Activated gamma-delta T cell treated with Interleukin-2 at 50 U/mL for 16 hours (primary cell): ENCODE data around the gene POLD2.

Experiments
- DNase-seq: peaks from one replicate; pipeline ENCODE4 v3.0.0-alpha.2; 2020

Gene POLD2

DNA sequence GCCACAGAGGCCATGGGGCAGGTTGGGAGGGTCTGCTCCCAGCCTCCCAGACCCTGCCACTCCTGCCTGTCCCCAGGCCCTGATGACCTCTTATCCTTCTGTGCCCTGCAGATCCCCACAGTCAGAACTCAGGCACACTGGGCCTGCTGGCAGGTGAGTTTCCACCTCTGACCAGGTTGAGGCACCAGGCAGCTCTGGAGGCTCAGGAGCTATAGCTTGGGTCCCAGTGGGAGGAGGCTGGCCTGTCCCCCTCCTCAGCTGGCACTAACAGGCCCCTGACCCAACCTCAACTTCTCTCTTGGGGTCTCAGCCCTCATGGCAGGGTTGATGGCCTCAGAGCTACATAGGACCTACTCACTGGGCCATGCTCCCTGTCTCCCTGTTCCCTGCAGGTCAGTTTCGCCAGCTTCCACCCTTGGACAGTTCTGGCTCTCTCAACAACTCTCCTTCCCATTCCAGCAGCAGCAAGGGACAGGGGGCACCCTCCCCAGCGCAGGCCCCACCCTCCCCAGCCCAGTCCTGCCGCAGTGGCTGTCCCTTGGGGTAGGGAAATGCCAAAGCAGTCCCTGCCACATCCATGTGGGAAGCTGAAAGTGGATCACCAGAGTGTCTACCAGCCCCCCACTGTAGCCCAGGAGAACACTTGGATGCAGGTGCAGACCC is 21.9 kb downstream of the POLD2 start:
- DNase-seq: no peak

DNA sequence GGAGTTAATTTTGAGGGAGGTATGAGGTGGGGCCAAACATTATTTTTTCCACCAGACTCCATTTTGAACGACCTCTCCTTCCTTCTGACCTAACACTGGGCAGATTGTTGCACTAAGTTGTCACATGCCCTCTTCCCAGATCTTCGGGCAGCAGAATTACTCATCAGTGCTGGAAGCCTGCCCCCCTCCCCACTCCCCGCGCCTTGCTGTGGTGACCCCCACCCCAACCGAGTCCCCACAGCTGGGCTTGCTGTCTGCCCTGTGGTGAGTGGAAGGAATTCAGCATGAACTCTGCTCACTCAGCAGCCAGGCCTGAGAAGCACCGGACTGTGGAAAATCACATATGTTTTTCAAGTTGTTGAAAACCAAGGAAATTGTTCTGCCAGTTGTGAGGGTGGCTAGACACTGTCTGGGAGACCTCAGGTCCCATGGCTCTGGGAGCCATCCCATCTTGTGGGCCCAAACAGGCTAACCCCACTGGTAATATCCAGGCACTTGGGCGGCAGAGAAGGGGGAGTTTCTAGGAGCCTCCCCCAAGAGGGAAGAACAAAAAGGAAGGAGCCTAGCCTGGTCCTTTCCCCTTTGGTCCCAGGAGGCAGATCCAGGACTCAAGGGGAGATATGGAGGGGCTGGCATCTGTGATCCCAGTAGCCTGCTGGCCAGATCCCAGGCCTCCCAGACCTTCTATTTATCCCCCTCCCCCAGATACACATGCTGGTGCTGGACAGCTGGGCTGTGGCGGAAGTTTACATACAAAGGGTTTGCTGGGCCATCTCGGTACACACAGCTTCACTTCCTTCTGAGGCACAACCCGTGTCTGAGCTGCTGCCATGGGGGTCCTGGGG is 22.7 kb downstream of the POLD2 start:
- no peak for DNase-seq

DNA sequence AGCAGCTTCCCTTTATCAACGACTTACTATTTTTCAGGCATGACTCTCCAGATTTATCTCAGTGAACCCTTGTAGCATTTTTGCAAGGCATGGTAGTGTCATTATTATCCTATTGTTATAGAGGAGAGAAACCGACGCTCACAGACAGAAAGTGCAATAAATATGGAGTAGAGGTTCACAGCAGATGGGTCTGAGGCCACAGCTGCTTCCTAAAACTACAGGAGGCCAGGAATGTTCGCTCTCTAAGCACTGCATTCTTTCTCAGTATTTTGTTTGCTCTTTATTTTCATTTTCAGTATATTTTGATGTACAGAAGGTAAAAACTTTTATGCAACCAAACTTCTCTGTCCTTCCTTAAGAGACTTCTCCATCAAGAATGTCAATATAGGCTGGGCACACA is 23.7 kb downstream of the POLD2 start:
- DNase-seq: no peak

DNA sequence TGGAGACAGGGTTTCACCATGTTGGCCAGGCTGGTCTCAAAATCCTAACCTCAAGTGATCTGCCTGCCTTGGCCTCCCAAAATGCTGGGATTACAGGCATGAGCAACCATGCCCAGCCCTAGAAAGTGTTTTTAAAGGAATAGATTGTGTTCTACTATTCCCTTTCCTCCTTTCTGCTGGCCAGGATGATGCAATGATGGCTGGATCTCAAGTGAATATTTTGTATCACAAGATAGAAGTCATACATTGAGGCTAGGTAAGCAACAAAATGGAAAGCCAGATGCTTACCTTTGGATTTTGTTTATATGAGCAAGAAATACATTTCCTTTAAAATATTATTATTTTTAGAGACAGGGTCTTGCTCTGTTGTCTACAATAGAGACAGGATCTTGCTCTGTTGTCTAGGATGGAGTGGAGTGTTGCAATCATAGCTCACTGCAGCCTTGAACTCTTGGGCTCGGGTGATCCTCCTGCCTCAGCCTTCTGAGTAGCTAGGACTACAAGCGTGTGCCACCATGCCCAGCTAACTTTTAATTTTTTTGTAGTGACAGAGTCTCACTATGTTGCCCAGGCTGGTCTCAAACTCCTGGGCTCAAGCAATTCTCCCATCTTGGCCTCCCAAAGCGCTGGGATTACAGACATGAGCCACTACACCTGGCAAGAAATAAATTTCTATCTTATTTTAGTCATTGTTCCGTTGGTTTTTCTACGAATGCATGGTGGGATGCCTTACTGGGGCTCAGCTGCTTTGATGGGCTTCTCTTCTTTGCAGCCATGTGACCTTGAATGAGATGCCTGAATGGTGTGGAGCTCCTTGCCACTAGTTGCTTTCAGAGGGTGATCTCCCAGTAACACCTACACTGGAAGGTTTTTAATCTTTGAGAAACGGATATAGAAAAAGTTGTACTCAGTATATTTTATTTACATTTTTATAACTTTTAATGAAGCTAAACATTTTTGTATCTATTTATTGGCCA is 25.0 kb downstream of the POLD2 start:
- no peak for DNase-seq

DNA sequence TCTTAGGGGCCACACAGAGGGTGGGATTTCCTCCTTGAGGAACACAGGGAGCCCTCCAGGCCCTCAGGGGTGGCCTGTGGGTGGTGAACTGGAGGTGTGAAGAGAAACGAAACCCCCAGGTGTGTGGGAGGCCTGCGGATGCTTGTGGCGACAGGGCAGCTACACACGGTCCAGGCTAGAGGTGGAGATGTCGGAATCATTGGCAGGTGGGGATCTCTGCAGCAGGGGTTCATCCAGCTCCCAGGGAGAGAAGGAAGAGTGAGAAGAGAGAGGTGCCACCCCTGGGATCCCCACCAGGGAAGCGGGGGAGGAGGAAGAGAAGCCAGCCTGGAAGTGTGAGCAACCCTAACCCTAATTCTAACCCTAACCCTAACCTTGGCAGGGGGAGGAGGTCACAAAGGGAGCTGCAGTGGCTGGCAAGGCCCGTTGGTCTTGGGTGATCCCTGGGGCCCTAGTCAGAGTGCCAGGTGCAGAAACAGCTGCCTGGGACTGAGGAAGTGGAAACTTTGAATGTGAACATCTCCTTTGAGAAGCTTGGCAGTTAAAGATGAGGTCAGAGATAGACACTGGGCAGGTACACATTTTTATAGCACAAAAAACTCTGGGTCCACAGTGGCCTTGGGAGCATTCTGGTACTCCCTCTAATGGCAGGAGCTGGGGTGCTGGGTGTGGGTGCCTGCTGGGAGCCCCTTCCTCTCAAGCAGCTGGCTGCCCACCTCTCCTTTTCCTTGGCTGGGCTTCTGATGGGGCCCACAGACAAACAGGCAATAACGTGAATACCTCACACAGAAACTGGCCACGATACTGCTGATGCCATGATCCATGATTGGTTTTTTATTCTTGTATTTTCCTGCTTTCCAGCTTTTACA is 26.1 kb downstream of the POLD2 start:
- DNase-seq: no peak

DNA sequence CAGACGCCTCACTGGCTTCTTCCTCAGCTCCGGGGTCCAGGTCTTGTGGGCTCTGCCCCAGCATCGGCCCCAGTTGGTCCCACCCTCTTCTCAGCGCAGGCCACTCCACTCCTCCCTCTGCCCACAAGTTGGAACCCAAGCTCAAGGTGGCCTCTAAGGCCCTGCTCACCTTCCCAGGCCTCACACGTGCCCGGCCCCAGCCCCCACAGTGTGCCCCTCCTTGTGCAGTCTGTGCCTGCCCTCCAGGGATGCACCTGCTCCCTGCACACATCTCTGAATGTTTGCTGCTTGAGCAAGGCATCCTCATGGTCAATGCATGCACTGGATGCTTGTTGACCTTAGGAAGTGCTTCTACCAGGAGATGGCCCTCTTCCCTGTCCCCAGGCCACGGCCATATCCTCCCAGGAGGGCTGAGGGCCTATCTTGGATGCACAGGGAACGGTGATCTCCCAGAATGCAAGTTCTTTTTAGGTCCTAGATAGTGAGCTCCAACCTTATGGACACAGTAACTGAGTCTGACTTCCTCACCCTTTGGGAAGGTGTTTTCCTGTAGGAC is 26.9 kb downstream of the POLD2 start:
- DNase-seq: no peak

DNA sequence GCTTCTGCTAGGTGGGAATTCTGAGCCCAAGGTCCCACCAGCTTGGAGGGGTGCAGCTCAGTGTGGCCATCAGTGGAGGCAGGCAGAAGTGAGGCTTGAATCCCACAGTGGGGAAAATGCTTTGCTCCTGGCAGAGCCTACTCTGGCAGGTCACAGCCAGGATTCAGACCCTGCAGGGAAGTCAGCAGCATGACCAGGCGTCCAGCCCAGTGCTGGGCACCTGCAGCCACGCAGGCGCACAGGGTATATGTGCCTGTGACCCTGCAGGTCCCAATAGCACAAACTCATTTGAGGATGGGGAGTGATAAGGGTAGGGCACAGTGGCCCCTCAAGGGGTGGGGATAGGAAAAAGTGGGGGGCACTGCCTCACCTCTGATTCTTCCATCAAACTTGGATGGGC is 27.6 kb downstream of the POLD2 start:
- DNase-seq: no peak

DNA sequence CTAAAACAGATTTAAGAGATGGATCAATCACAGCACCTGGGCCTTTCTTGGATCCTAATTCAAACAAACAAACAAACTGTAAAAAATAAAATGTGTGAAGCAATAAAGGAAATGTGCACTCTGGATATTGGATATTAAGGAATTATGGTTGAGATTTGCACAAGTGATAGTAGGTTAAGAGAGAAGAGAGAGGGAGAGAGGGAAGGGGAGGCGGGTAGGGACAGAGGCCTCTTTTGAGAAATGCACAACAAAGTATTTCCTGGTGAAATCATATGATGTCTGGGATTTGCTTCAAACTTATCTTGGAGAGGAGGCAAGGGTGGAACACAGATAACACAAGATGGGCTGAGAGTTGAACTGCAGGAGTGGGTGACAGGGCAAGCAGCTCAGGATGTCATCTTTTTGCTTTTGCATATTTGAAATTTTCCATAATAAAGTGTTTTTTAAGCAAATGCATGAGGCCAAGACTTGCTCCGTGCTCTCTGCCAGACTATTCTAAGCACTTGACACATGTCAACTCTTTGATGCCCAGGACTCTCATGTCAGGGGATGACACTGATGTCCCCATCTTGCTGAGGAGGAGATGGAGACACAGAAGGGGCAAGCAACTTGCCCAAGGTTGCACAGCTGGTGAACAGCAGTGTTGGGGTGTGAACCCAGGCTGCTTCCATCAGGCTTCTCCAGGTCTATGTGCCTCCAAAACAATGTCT is 28.3 kb downstream of the POLD2 start:
- no peak for DNase-seq

DNA sequence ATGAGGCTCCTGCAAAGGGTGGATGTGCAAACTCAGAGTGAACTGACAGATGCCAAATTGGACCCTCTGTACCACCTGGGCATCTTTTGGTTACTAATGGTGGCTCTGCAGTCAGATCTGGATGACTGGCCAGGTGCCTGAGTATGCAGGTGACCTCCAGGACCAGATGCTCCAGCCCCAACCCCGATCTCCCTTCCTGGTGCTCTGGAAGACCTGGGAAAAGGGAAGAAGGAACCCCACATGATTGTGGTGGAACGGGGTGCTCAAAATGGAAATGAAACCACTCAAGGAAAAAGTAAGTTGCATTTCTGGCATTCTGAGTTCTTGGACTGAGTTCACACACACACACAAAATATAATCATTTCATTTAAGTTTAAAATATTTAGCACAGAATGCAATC is 29.0 kb downstream of the POLD2 start:
- DNase-seq: no peak

DNA sequence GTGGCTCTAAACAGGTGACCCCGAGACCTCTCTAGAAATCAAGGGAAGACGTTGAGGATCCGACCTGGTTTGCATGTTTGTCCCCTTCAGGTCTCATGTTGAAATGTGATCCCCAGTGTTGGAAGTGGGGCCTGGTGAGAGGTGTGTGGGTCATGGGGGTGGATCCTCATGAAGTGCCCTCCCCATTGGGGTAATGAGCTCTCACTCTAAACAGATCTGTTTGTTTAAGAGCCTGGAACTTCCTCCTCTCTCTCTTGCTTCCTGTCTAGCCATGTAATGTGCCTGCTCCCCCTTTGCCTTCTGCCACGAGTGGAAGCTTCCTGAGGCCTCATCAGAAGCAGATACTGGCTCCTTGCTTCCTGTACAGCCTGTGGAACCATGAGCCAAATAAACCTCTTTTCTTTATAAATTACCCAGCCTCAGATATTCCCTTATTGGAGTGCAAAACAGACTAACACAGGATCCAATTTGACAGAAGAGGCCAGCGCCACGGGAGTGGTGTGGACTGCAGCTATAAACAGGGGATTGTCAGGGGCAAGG is 30.2 kb downstream of the POLD2 start:
- DNase-seq: no peak

DNA sequence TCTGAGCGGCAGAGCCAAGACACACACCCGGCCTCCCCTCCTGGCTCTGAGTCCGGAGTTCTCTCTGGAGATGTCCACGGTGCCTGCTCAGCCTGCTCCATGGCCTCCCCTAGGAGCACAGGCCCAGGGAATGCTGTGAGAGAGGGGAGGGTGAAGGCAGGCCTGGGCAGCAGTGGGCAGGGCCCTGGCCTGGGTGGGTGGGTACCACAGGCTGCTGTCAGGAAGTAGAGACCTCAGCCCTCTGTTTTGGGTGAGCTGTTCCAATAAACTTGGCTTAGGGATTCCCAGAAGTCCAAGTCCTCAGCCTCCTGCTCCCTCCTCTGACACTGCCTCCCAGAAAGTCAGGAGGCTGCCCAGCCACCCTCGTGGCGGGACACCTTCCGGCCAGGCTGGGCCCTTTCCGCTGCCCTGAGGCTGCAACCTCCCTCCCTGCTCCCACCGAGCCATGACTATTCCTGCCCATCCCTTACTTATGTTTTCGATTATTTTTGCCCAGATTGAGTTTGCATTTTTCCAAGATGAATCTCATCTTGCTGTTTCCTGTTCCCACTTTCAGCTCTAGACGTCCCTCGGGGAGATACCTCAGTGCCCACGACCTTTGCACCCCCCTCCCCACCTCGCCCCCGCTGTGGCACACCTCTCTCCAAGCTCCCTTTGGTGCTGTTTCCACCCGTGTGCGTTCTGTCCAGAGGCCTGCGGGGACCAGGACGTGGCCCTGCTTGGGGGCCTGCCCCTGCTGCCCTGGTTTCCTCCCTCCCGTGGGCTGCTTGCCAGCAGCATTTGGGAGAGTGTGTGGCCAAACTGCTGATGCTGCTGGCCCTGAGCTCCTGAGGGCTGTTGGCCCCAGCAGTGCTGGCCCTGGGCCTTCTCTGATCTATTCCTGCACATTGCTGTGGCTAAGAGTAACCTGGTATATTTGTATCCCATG is 35.2 kb downstream of the POLD2 start:
- DNase-seq: no peak

DNA sequence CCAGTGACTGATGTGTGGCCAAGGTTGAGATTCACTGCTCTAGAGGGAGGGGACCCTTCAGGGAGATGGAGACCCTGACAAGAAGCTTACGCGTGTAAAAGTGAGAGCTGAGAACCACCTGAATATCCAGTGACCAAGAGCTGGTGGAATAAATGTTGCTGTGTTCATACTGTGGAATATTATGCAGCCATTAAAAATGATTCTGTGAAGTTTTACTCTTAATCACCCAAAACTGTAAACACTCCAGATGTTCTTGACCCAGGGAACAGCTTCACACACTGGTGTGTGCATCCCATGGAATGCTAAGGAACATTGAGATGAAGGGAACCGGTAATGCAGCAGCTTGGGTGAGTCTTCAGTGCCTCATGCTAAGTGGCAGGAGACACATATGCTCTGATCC is 36.7 kb downstream of the POLD2 start:
- no peak for DNase-seq

DNA sequence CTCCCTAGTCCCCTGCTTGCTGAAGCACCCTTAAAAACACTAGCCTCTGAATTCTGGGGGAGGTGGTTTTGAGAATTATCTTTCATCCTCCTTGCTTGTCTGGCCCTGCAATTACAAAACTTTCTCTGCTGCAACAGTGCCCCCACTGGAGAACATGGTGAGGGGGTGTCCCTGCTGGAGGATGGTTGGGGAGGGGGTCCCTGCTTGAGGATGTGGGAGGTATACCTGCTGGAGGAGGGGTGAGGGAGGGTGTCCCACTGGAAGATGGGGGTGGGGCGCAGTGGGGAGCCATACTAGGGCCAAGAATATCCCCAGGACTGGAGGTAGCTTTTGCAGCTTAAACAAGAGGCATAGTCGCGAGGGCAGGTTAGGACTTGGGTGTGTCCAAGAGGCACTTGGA is 37.8 kb downstream of the POLD2 start:
- no peak for DNase-seq

DNA sequence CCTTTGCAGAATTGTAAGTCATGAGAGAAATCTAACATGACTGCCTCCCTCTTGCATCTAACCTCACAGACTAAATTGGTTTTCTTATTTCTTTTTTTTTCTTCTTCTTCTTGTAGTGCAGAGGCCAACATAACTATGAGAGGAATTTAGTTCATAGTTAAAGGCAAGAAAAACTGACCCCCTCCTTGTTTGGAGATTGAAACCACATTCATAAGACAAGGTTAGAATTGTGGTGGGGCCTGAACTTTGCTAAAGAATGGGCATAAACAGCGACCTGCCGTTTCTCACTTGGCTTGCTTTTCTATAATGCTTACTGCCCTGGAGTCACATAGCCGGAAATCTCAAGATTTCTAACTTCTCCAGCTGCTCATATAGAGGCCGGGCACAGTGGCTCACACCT is 38.6 kb downstream of the POLD2 start:
- no peak for DNase-seq

DNA sequence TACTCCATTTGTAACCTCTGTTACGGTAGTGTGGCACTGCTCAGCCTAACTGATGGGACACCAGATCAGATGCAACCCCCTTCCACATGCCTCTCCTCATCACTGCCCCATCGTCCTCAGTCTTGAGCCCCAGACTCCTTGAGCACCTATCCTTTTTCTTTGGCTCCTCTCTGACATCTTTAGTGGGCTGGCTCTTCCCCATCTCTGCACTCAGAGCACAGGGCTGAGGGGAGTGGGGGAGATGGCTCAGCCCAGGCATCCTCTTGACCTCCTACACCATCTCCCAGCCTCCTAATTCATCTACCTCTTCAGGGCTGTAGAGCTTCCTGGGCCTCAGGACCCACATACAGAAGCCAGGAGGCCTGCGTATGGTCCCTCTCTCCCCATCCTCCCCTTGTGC is 39.6 kb downstream of the POLD2 start:
- no peak for DNase-seq

DNA sequence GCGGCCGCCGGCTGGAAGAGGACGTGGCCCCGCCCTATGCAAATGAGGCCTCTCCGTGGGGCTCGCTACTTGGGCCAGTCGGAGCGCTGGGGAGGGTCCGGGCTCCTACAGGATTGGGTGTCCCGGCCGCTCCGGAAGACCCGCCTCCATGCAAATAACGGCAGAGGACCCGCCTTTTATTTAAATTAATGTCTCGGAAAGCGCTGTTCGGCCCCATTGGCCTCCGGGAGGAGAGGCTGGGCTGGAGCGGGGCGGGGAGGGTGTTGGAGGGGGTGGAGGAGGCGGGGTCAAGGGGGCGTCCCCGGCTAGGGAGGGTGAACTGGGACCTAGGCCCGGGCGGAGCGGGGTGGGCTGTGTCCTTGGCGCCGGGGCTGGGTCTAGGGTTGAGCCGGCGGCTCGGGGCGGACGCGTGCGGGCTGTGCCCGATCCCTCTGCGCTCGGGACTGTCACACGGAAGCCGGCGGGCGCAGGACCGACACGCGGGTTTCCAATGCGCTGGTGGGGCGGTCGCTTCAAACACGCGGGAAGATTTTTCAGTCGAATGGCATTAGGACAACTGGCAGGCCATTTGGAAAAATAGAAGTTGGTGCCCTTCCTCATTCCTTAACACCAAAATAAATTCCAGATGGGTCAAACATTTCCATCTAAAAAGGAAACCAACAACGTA is 40.7 kb downstream of the POLD2 start:
- peak; percentile 97 for DNase-seq

DNA sequence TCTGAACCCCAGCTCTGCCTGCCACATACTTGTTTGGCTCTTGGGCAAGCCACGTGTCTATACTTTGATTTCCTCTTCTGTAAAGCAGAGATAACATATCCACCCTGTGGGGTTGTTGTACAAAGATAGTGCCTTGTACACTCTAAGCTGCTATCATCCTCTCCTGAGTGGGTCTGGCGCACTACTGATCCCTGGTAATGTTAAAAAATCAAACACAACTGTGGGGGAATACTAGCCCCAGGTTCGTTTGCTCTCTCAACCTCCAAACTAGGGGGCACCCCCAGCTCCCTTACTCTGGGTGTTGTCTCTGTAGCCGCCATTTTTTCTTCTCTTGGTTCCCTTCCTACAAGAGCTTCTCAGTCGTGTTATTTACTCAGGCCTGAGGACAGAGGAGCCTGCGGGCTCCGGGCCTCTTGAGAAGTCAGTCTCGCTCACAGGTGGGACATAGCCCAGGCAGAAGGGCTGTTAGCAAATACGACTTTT is 42.0 kb downstream of the POLD2 start:
- no peak for DNase-seq

DNA sequence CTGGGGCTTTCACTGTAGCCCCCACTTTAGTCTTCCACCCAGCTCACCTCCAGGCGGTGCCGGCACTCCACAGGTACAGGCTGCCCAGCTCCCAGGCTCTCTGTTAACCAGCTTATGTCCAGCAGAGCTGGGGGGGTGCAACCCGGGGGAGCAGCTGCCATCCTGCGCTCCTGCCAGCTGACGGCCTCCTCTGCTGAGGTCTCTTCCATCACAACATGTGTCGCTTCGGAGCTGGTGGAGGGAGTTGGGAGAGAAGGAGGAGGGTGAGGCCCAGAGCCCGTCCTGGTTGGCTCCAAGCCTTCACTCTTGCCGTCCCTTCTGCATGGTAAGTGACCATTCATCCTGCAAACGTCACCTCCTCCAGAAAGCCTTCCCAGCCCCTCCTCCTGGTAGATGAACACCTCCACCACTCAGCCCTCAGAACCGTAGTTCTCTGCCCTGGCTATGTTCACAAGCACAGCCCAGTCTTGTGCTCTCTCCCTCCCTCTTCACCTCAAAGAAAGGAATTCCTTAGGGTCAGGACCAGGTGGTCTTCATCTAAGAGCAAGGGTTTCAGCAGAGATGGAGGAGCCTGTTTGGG is 42.6 kb downstream of the POLD2 start:
- DNase-seq: no peak

DNA sequence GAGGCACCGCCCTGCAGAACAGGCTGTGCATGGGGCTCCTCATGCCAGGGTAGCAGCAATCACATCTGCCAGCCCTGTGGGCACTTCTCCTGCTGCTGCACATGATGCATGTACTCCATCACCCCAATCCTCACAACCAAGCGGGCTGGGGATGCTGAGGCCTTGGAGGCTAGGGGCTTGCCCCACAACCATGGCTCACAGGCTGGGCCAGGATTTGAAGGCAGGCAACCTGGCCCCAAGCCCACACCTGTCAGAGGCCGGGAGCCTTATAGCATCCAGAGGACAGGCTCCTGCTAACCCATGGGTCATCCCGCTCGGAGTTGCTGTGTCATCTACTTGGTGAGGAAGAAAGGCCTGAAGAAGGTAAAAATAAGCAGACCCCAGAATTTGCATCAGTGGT is 43.2 kb downstream of the POLD2 start:
- DNase-seq: no peak
